RPMI8226 (cell line): ENCODE results near the gene DUSP2.
"Not testable (repeated sequence)": the region's sequence is repeated elsewhere in the genome, so short reads cannot be mapped to it uniquely, and the experiment has no call there.

Experiments used
- DNase-seq: peaks from one replicate; pipeline ENCODE4 v3.0.0-alpha.2; 2015

DUSP2 gene

GRCh38 chr2:96146881-96147592 lies 1.8 kb upstream of the DUSP2 start:
- DNase-seq: no peak

- DNase-seq: peak; percentile 89
Measured at GRCh38 chr2:96146153-96146880, 1.1 kb upstream of the DUSP2 start.

DNA sequence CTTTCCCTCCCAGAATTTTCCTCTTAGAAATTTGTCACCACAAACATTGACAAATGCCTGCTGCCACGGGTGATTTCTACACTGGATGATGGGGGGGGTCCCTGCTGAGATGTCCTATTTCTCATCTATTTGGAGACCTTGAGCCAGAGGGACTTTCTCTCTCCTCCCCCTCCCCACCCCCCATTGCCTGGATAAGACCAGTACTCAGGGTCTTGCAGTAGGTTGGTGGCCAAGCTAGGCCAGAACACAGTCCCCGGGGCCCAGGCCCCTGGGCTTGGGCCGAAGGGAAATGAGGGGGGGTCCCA lies 560 bp upstream of the DUSP2 start:
- DNase-seq: peak; percentile 18

DNA sequence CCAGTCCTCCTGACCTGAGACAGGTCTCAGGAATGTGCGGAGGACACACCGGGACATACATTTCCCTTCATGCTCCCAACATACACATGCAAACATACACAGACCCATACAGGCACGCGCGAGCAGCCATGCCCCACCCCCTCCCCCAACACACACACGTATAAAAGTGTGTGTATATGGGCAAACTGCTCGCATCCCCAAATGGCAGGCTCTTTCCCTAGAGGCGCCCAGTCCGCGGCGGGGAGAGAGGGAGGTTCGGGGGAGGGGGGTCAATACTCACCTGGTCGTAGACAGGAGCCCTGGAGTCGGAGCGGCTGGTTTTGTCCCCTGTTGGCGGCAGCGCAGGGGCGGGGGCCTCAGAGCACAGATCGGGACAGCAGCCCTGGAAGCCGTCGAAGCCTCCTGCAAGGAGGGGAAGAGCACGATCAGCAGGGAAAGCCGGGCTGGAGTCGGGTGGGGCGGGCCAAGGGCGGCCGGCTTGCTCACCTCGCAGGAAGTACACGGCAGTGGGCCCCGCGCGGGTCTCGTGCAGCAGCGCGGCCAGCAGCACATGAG lies 682 bp downstream of the DUSP2 start:
- peak; percentile 48 for DNase-seq

- peak; percentile 79 for DNase-seq
Measured at GRCh38 chr2:96143848-96144480, 1.3 kb downstream of the DUSP2 start.

DNA sequence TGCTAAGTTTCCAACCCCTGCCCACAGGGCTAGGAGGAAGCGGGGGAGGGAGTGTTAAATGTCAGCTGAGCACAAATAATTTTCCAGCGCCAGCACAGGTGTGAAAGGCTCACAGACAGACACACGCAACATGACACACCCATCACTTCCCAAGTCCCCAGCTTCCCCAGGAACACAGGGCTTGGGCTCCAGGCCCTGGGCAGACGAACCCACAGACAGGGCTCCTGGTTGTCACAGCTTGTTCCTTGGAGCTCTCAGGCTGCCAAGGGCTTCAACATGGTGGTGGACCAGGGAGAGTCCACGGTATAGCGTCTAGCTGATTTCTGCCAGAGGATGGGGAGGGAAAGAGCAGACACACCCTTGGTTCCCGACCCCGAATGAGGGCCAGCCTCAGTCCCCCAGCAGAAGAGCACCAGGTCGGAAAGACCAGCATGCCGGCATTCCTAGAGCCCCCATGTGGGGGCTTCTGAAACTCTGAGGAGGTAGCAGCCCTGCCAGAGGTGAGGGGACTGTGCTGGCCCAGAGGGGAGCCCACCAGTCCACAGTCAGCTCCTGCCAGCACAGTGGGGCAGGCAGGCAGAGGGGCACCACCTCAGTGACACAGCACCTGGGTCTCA lies 1.9 kb downstream of the DUSP2 start:
- DNase-seq: no peak

DNA sequence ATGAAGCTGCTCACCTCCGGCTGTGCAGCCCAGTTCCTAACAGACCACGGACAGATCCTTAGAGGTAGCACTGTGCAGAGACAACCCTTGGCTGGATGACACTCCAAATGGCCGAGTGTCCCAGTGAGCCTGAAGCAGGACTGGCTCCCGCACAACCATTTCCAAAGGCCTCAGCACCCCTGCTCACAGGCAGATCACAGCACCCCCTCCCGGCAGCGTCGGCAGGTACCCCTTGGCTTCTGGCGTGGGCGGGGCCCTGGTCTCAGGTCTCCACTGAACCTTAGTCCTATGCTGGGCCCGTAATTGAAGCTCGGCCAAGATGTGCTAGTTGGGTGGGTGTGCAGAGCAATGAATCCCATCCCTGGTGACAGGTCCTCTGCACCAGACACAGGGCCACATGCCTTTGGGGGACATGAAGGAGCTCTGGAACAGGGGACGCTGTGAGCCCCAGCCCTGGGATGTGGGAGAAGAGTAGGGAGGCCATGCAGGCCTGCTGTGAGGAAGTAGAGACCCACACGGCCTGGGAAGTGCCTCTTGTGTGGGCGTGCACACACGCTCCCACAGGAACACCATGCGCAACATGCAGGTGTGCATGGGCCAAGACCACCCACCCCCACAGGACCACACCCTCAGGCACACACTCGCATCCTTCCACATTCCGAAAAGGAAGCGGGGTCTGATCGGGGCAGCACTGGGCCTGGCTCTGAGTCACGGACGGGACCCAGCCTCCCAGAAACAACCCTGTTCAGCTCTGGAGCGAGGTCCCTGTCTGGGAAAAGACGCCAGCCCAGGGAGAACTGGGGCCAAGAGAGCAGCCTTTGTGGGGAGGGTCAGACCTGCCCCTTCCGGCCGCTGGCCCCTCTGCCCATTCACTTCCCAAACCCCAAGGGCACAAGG lies 2.8 kb downstream of the DUSP2 start:
- DNase-seq: peak; percentile 42

GRCh38 chr2:96141624-96141967 lies 3.6 kb downstream of the DUSP2 start:
- not testable (repeated sequence) for DNase-seq

- DNase-seq: no peak
Measured at GRCh38 chr2:96140941-96141623, 4.2 kb downstream of the DUSP2 start.

DNA sequence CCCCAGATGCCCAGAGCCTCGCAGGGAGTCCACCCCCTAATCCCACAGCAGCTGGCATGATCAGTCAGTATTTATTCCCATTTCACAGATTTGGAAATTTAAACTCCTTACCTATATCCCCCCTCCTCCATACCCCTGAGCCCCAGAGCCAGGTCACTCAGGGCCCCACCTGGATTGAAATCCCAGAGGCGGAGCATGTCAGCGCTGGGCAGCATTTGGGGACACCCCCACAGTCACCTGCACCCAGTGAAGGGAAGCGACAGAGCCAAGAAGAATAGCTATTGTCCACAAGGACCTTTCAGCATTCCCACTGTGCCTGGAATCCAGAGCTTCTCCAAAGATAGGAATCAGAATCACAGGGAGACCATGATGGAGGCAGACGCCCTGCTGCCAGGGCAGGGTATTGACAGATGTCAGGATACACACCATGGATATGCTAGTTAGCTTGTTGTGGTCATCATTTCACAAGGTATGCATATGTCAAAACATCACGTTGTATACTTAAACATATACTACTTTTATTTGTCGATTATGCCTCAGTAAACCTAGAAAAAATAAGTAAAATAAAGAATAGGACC lies 6.0 kb downstream of the DUSP2 start:
- DNase-seq: no peak

- peak; percentile 67 for DNase-seq
Measured at GRCh38 chr2:96138179-96139145, 6.8 kb downstream of the DUSP2 start, which contains the start of gene ASTL. ASTL (minus strand) TSS chr2:96138502; CDS start chr2:96138436, 66 bp downstream.

- no peak for DNase-seq
Measured at GRCh38 chr2:96137321-96138178, 7.7 kb downstream of the DUSP2 start.

DNA sequence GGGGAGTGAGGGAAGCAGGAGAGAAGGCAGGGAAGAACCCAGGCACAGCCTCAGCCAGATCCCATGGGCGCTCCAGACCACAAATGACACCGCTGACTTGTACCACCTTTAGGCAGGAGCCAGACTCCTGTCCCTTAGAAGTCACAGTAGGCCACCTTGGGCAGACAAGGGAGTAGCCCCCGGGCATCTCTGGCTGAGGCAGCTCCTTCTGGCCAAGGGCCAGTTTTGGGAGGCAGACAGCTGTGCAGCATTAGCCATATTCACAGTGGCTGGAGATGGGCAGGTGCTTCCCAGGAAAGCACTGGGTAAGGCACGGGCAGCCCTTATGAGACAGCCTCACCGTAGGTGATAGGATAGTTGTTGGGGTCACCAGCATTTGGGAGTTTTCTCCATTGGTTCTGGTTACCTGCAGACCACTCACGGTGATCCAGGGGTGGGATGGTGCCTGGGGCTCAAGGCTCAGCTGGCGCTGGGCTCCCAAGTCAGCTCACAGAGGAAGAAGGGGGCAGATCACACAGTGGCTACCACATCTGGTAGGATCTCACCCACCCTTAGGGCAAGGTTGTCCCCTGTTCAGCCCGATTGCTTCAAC lies 9.0 kb downstream of the DUSP2 start:
- peak; percentile 52 for DNase-seq

- no peak for DNase-seq
Measured at GRCh38 chr2:96135621-96136020, 9.6 kb downstream of the DUSP2 start.

DNA sequence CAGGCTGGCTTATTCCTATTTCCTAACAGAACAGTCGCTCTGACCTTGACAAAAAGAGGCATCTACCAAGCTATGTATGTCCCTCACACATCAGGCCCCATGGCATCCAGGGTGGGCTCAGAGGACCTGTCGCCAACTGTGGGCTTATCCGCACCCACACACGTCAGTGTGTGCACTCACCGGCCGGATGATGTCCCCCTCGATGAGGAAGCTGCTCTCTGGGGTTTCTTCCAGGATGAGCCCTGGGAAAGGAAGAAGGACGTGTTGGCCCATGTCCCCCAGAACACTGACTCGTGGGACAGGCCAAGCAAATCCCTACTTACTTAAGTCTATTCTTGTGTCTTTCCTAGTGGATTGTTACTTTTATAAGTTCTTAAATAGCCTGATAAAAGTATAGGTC lies 10.1 kb downstream of the DUSP2 start:
- no peak for DNase-seq

GRCh38 chr2:96134421-96134820 lies 10.8 kb downstream of the DUSP2 start:
- no peak for DNase-seq

DNA sequence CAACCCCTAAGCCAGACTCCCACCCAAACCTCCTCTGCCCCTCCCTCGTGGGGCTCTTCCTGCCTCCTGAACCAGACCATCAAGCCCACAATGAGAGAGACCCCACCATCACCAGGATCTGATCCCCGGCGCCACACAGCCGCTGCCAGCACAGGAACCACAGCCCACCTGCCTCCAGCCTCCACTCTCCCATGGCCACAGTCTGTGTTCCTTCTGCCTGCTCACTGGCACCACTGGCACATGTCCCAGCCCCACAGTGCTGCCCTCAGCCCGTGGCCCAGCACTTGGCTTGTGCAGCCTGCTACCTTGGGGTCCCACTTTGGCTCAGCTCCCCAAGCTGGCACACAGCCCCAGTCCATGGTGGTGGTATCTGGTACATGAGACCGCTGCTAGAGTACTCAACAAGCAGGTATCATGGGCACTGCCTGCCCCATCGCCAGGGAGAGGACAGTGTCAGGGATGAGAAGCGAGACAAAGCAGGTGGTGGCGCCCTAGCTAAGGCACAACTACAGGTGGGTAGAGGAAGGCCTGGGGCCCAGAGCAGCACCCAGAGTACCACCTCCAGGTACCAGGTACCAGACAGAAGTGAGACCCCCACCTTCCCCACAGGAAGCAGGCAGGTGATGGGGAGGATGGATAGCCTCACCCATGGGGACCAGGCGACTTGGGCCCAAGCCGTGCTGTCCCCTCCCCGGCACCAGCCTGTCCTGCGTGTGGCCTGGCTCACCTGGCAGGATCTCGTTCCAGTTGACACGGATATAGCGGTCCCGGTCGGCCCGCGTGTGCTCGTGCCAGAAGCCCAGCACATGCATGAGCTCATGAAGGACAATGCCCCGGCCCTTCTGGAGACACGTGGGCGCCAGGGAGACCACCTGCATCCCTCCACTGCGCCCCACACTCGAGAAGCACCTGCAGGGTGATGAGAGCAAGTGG lies 13.2 kb downstream of the DUSP2 start:
- DNase-seq: no peak
